Neural cell (in vitro differentiated cells): ENCODE measurements around the gene AQP2. TPM values are rescaled to one million over a fixed set of nuclear protein-coding genes. Genes with fewer than 3 reads are reported as not detected.

Experiments
- H2AFZ ChIP-seq: fragments of 200-600, 300-800 bp; sonication (generic), shearing (Covaris generic); 2 replicates; pipeline ENCODE4 v1.6.0; 2014; ENCODE audit warnings: low read depth, mild to moderate bottlenecking, antibody characterized with exemption, low read length, moderate library complexity
- H3F3A ChIP-seq: fragments of 200-600 bp; shearing (Covaris generic); 2 replicates; pipeline ENCODE4 v1.6.1; 2016; ENCODE audit warnings: mild to moderate bottlenecking, moderate library complexity, mixed read lengths, antibody characterized with exemption, low read length; ENCODE audit not compliant: insufficient read depth, poor library complexity, severe bottlenecking
- H3K27ac ChIP-seq: fragments of 200-600, 300-800 bp; sonication (generic), shearing (Covaris generic); 2 replicates; pipeline ENCODE4 v1.5.1; 2014; ENCODE audit warnings: mild to moderate bottlenecking, low read length, moderate library complexity
- H3K27me3 ChIP-seq: fragments of 300-800, 200-600 bp; sonication (generic), shearing (Covaris generic); 2 replicates; pipeline ENCODE4 v1.6.0; 2014; ENCODE audit warnings: mild to moderate bottlenecking, low read depth, low read length, moderate library complexity; ENCODE audit not compliant: insufficient read depth
- H3K36me3 ChIP-seq: fragments of 300-800, 200-600 bp; sonication (generic), shearing (Covaris generic); 2 replicates; pipeline ENCODE4 v1.5.1; 2014; ENCODE audit warnings: mild to moderate bottlenecking, antibody characterized with exemption, low read length, moderate library complexity; ENCODE audit not compliant: insufficient read depth
- H3K4me2 ChIP-seq: fragments of 300-800, 200-600 bp; sonication (generic), shearing (Covaris generic); 2 replicates; pipeline ENCODE4 v1.6.0; 2014; ENCODE audit warnings: mild to moderate bottlenecking, low read length
- H3K4me3 ChIP-seq: fragments of 300-800, 200-600 bp; sonication (generic), shearing (Covaris generic); 2 replicates; pipeline ENCODE4 v1.5.1; 2014; ENCODE audit warnings: mild to moderate bottlenecking, low read length, moderate library complexity
- H3K79me2 ChIP-seq: fragments of 200-600 bp; shearing (Covaris generic); replicated peaks from 2 replicates; pipeline ENCODE4 v1.6.0; 2014; ENCODE audit warnings: mild to moderate bottlenecking, low read length, moderate library complexity; ENCODE audit not compliant: insufficient read depth
- H3K9ac ChIP-seq: fragments of 300-800, 200-600 bp; sonication (generic), shearing (Covaris generic); 2 replicates; pipeline ENCODE4 v1.6.1; 2016; ENCODE audit warnings: mild to moderate bottlenecking, low read length, mixed read lengths
- H3K9me2 ChIP-seq: fragments of 200-600 bp; shearing (Covaris generic); 2 replicates; pipeline ENCODE4 v1.6.1; 2016; ENCODE audit warnings: mild to moderate bottlenecking, low read length, mixed read lengths; ENCODE audit not compliant: insufficient read depth
- H3K9me3 ChIP-seq: fragments of 200-600, 300-800 bp; sonication (generic), shearing (Covaris generic); 2 replicates; pipeline ENCODE4 v1.6.1; 2016; ENCODE audit warnings: mild to moderate bottlenecking, mixed run types, low read length, moderate library complexity, mixed read lengths
- H4K20me1 ChIP-seq: fragments of 200-600 bp; shearing (Covaris generic); 2 replicates; pipeline ENCODE4 v1.6.1; 2016; ENCODE audit warnings: mild to moderate bottlenecking, mixed run types; ENCODE audit not compliant: insufficient read depth
- CTCF ChIP-seq: fragments of 450-650 bp; IDR thresholded peaks from 2 replicates; pipeline ENCODE4 v1.5.1; 2014; ENCODE audit warnings: antibody characterized with exemption, mild to moderate bottlenecking, moderate library complexity; ENCODE audit not compliant: poor library complexity, severe bottlenecking
- EP300 ChIP-seq: fragments of 450-650 bp; conservative IDR thresholded peaks from 2 replicates; pipeline ENCODE4 v1.6.1; 2014; ENCODE audit warnings: antibody characterized with exemption, mild to moderate bottlenecking, moderate library complexity; ENCODE audit not compliant: poor library complexity, severe bottlenecking
- EZH2 ChIP-seq: fragments of 200-600, 300-800 bp; shearing (Covaris generic), sonication (generic); IDR thresholded peaks from 2 replicates; pipeline ENCODE4 v1.6.1; 2014; ENCODE audit warnings: antibody characterized with exemption, low read length, borderline replicate concordance, mild to moderate bottlenecking; ENCODE audit not compliant: insufficient read depth, poor library complexity, severe bottlenecking
- MXI1 ChIP-seq: fragments of 450-650 bp; conservative IDR thresholded peaks from 2 replicates; pipeline ENCODE4 v1.6.1; 2014; ENCODE audit warnings: antibody characterized with exemption, mild to moderate bottlenecking; ENCODE audit not compliant: poor library complexity, severe bottlenecking
- POLR2AphosphoS5 ChIP-seq: IDR thresholded peaks from 2 replicates; pipeline ENCODE4 v1.6.1; 2012
- RAD21 ChIP-seq: fragments of 450-650 bp; conservative IDR thresholded peaks from 2 replicates; pipeline ENCODE4 v1.6.1; 2014; ENCODE audit warnings: antibody characterized with exemption, mild to moderate bottlenecking, moderate library complexity
- REST ChIP-seq: IDR thresholded peaks from 2 replicates; pipeline ENCODE4 v1.6.1; 2012; ENCODE audit warnings: borderline replicate concordance
- SMC3 ChIP-seq: fragments of 450-650 bp; conservative IDR thresholded peaks from 2 replicates; pipeline ENCODE4 v1.6.1; 2014; ENCODE audit warnings: antibody characterized with exemption, mild to moderate bottlenecking, moderate library complexity; ENCODE audit not compliant: poor library complexity
- TAF1 ChIP-seq: IDR thresholded peaks from 2 replicates; pipeline ENCODE4 v1.6.1; 2012; ENCODE audit warnings: low read depth
- polyA plus RNA-seq: library from polyadenylated mRNA; depleted of rRNA; stranded (reverse); fragments of >200 nt; gene quantifications from 2 replicates; pipeline ENCODE4 v1.2.3, GENCODE V29; 2014

AQP2 gene
- polyA plus RNA-seq, 1 donor from 2014 or later, result not detected

- Histone ChIP-seq H3K9me3 (no peaks in the 10 kb centered on the region), H4K20me1 (no peaks in the 10 kb centered on the region), H3K27ac (no peak overlapping the region), H3K9ac (no peak overlapping the region), H3K4me3 (no peak overlapping the region), H2AFZ (no peak overlapping the region), H3K4me2 (no peak overlapping the region), H3F3A (no peaks in the 10 kb centered on the region), H3K27me3 (no peaks in the 10 kb centered on the region), H3K36me3 (no peaks in the 10 kb centered on the region), H3K79me2 (no peaks in the 10 kb centered on the region), H3K9me2 (no peaks in the 10 kb centered on the region)
- TF ChIP-seq SMC3 (no peak), EZH2 (no peak), TAF1 (no peak), REST (no peak), CTCF (no peak), POLR2AphosphoS5 (no peak), RAD21 (no peak), MXI1 (no peak), EP300 (no peak)
Observed at GRCh38 chr12:50006280-50006679, 55.7 kb downstream of the AQP2 start.

- TF ChIP-seq POLR2AphosphoS5 (no peak), TAF1 (no peak), REST (no peak), SMC3 (no peak), EZH2 (no peak), MXI1 (no peak), CTCF (no peak), EP300 (no peak), RAD21 (no peak)
- Histone ChIP-seq H3F3A (no peaks in the 10 kb centered on the region), H2AFZ (no peak overlapping the region), H3K27ac (no peak overlapping the region), H4K20me1 (no peaks in the 10 kb centered on the region), H3K9me2 (no peaks in the 10 kb centered on the region), H3K4me2 (no peak overlapping the region), H3K36me3 (no peaks in the 10 kb centered on the region), H3K27me3 (no peaks in the 10 kb centered on the region), H3K4me3 (no peak overlapping the region), H3K9ac (no peak overlapping the region), H3K9me3 (no peaks in the 10 kb centered on the region), H3K79me2 (no peaks in the 10 kb centered on the region)
Observed at GRCh38 chr12:50006754-50007442, 56.4 kb downstream of the AQP2 start.
